Measurements from ENCODE around the gene ERMAP. TPM values are rescaled to one million over a fixed set of nuclear protein-coding genes. Genes with fewer than 3 reads are reported as not detected.

The ERMAP gene
- 13.0 and 14.0 TPM in 2 replicates for total RNA-seq

GRCh38 chr1:42816585-42817439 lies at the start of gene ERMAP, which contains the start of gene SVBP:
ERMAP (plus strand) TSS chr1:42817122; CDS start chr1:42830449, 13,327 bp downstream.
SVBP (minus strand) TSS chr1:42817397; CDS start chr1:42816544, 853 bp downstream.

GRCh38 chr1:42784946-42785693 lies 31.8 kb upstream of the ERMAP start, which contains the start of gene TMEM269:
TMEM269 (plus strand) TSS chr1:42784991; CDS start chr1:42789894, 4,903 bp downstream.

GRCh38 chr1:42846257-42847110 lies 29.6 kb downstream of the ERMAP start, which contains the start of gene ZNF691:
ZNF691 (plus strand) TSS chr1:42846613; CDS start chr1:42849659, 3,046 bp downstream.

Other genes starting within 250 kb of the ERMAP start
- gene PPIH, start 158.7 kb upstream of the ERMAP start, total RNA-seq: 18.7 and 22.4 TPM in 2 replicates
- gene YBX1, start 134.7 kb upstream of the ERMAP start, total RNA-seq: 516 and 899 TPM in 2 replicates
- not detected in 2 replicates for gene CLDN19, start 76.9 kb upstream of the ERMAP start, total RNA-seq
- 348 and 453 TPM in 2 replicates for gene P3H1, start 50.1 kb upstream of the ERMAP start, total RNA-seq
- 2.7 and 3.7 TPM in 2 replicates for gene C1orf50, start 49.9 kb upstream of the ERMAP start, total RNA-seq
- gene TMEM269, start 32.1 kb upstream of the ERMAP start, total RNA-seq: not detected in 2 replicates
- 5.9 and 9.5 TPM in 2 replicates for gene SVBP, start 275 bp downstream of the ERMAP start, total RNA-seq
- 8.6 and 9.2 TPM in 2 replicates for gene ZNF691, start 29.5 kb downstream of the ERMAP start, total RNA-seq
- 271 and 519 TPM in 2 replicates for gene SLC2A1, start 141.7 kb downstream of the ERMAP start, total RNA-seq